NCI-H69 (cell line): ENCODE measurements around the gene STUM.
"Not testable (repeated sequence)": the region's sequence is repeated elsewhere in the genome, so short reads cannot be mapped to it uniquely, and the experiment has no call there.

Experiments
- DNase-seq: peaks from one replicate; lab custom pipeline; 2025; lab: John Stamatoyannopoulos, UW

STUM gene

DNA sequence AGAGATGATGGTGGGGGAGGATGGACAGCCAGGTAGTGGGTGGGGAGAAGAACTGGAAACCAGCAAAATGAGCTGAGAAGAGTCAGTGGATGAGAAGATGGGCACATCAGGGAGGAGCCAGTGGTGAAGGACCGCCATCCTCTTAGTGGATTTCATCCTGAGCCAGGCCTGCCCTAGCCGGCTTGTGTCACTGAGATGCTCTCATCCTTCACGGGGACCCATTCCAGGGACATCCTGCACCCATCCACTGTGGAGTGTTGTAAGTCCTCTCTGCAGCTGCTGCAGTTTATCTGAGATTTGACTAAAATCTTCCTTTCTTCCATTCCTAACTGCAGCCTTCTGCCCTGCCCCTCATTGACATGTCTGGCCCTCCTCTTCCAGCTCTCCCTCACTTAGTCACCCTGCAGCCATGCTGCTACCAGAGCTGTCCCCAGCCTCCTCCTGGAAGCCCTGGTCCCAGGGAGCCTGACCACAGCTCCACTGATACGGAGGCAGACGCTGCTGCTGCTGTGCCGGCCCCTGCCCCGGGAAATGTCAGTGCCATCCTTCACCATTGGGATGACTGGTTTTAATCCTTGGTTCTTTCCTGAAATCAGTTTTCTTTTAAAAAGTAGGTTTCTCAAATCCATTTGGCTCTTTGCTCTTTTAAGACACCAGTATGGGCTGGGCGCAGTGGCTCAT is 33.2 kb downstream of the STUM start:
- no peak for DNase-seq

DNA sequence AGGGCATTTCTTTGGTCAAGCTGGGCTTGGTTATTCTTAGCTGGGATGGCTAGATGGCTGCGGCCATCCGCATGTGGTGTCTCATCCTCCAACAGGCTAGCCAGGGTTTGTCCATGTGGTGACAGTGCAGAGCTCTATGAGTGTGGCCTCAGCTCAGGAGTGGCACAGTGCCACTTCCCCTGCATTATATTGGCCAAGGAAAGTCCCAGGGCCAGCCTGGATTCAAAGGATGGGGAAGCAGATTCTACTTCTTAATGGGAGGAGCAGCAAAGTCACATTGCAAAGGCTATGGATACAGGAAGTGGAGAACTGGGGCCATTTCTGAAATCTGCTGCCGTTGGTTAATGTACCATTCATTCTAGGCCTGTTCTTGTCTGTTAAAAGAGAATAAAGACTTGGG is 34.4 kb downstream of the STUM start:
- no peak for DNase-seq

DNA sequence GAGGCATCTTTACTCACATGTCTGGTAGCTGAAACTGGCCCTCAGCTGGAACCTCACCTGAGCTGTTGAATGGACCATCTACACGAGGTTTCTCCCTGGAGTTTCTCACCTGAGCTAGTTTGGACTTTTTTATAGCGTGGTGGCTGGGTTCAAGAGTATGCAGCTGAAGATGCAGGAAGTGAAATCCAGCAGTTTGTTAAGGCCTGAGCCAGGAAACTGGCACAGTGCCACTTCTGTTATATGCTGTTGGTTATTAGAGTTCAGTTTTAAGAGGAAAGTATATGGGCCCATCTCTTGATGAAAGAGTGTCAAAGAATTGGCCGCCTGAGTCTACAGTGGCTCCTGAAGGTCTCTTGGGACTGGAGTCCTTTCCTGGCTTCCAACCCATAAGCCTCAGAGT is 35.6 kb downstream of the STUM start:
- DNase-seq: peak; percentile 30

DNA sequence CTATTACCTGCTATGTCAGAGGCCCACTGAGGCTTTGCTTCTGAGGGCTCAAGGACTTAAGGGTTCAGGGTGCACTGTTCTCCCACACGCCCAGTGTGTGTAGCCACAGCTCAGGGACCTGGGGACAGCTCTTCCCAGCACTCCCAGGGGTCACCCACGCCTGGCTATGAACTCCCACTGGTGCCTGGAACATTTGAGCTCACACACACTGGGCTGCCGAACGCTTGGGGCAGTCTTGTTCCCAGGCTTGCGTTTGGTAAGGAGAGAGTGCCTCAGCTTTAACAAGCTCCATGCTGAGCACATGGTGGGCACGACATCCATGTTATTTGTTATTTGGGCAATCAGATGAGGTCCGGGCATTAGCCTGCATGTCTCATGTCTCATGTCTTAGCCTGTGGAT is 37.6 kb downstream of the STUM start:
- DNase-seq: no peak

DNA sequence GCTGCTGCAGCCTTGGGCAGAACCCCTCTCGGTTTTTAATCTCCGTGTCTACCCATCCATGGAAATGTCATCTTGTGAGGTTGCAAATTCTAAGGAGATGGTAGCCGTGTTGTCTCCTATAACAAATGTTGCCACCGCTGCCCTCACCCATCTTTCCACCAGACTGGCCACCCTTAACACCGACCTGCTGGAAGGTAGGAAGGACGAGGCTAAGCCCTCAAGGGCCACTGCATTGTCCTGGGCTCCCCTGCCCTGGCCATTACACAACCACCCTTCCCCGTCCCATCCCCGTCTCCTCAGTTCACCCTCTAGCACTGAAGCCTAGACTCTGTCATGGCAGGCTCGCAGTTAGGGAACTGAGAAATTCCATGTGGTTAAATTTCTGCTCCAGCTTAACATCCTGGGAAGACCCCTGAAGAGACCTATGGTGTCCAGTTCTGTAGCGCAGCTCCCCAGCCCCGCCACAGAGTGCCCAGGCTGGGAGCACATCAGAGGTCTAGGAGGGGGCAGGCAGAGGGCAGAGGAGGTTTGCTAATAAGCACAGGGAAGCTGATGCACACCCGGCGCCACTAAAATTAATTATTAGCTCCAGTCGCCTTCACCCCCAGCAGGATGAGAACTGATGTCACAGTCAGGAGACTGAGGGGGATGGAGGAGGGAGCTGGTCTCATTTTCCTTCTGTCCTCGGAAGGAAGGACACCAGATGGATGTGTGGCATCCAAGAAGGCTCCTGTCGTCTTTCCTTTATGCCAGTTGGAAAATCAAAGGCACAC is 38.3 kb downstream of the STUM start:
- DNase-seq: no peak

DNA sequence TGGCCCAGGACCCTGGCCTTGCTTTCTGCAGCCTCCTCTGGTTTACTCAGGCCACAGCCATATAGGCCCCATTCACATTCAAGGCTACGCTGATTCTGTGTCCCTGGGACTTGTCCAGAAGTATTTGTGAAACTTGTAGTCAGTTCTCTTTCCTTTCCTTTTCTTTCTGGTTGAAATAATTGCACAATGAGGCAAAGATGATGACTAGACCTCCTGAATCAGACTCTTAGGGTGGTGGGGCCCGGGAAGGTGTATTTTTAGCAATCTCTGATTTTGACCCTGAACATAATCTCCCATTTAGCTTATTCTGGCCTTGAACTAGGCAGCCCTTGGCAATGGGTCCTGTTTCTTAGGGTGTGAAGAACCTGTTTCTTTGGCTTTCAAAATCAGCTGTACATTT is 39.9 kb downstream of the STUM start:
- no peak for DNase-seq

DNA sequence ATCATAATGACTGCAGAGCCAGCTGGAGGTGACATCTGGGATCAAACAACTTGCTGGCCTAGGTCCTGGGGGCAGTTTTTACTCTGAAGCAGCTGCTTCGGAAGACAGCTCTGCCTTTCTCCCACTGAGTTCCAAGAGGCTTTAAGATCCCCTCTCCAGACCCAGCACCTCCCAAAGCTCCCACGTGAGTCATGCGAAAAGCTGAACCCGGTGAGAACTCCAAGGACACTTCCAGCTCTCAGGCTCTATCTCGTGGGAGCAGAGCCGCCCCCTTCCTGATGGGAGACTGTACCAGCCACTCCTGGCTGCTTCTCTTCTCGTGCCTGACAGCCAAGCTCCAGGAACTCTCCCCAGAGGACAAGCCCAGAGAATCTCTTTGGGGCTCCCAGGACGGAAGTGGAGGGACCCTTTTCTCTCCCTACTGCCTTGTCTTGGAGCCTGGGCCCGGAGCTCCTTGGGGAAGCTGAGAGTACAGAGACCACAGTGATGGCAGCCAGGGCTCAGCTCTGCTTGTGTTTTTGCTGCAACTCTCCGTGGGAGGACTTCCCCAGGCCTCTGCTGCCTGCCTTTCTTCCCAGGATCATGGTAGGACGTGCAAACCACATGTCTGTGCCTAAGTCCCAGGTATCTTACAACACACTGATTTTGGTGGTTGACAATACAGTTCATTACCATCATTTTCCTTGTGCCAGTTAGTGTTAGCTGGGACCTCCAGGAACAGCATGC is 40.6 kb downstream of the STUM start:
- no peak for DNase-seq

DNA sequence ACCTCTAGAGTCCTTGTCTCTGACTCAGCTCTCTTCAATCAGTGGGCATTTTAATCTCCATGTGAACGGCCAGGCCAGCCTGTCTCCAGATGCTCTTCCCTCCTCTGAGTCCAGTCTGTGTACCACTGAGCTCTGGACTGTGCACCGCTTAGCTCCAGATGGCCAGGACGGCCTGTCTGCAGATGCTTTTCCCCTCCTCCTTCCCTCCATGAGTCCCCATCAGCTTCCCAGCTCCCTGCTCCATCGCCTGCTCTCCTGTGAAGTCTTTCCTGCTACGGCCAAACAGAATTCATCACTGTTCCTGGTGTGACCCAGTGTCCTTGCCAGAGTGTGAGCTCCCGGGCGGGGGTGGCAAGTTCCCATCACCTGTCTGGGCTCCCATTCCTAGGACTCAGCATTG is 42.0 kb downstream of the STUM start:
- DNase-seq: no peak

DNA sequence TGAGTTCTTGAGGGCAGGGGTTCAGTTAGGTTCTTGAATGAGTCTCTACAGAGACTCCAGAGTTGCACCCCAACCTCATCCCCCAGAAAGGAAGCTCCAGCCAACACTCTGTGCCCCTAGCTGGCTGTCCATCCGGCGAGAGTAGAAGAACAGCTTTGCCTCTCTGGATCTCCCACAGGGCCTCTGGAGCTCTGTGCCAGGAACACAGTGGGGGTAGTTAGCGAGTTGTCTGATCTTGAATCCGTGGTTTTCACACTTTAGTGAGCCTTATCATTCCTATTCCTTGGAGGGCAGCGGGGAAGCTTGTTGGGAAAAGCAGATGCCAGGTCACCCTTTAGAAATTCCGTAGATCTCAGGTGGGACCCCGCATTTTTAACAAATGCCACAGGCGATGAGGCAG is 45.0 kb downstream of the STUM start:
- no peak for DNase-seq

DNA sequence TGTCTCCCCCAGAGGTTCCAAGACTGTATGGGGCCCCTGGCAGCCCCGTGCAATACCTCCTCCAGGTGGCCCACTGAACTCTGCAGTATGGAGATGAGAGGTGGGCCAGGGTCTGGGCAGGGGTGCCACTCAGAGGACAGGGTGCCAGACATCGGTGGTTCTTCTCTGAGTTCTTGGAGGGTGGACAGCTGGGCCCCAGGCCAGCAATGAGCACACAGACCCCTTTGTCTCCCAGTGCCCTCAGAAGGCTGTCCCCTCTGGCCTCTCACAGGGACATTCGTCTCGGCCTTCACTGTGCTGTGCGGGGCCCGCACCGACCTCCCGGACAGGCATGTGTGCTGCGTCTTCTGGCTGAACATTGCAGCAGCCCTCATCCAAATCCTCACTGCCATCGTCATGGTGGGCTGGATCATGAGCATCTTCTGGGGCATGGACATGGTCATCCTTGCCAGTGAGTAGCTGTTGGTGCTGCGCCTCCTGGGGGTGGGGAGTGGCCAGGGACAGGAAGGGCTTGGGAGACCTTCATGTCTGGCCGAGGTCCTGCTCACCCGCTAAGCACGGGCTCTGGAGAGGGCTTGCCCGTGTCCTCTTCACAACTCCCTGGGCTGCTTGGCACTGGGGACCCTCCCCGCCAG is 48.1 kb downstream of the STUM start:
- DNase-seq: no peak

DNA sequence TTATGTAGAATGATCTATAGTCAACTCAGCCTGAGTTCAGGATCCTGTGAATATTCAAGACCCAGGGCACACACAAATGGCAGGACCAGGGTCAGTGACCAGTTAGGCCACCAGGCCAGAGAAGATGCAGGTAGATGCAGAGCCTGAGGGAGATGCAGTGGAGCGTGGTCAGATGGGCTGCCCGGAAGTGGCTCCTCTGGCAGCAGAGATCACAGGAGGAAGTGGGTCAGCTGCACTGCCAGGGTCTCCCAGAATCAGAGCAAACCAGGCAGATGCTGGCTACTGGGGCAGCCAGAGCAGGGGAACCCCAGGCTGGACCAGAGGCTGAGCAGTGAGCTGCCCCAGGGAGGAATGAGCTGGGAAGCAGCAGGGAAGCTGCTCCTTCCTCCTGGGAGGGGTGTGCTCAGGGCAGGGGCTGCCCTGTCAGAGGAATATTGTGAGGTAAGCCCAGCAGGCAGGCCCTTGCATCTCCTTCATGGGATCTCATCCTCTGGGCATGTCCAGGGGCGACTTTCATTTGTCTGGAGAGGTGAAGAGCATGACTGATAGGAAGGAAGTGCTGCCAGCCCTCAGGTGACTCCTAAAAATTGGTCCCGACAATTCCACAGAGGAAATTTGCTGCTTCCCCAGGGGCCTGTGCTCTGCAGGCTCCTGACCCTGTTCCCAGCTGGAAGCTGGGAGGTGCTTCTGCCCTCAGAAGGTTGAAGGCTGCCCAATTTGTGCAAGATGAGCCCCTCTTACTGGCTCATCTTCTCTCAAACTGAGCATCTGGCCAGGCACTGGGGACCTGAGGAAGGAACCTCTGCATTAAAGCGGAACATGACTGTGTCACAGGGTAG is 49.3 kb downstream of the STUM start:
- no peak for DNase-seq

DNA sequence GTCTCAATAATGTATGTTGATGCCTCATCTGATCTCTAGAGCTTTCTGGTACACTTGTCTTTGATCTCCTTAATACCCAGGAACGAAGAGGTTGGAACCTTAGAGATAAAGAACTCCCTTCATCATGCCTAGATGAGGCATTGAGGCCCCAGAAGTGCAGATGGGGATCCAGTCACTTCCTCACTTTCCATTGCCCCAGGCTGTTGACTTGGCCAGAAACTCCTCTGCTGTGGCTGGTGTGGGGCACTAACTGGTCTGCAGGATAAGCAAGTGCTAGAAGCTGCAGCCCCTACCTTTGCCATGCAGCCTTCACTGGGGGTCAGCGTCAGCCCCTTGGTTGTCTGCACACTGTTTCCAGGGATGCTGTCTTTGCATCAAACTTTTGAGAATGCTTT is 49.9 kb downstream of the STUM start:
- DNase-seq: no peak

DNA sequence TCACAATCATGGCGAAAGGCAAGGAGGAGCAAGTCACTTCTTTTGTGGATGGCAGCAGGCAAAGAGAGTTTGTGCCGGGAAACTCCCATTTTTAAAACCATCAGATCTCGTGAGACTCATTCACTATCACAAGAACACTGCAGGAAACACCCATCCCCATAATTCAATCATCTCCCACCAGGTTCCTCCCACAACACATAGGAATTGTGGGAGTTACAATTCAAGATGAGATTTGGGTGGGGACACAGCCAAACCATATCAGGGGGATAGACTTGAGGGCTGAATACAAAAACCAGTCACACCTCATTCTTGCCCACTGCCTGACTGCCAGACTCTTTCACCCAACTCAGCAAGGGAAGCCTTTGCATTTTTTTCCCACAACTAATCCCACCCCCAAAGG is 50.4 kb downstream of the STUM start:
- not testable (repeated sequence) for DNase-seq

DNA sequence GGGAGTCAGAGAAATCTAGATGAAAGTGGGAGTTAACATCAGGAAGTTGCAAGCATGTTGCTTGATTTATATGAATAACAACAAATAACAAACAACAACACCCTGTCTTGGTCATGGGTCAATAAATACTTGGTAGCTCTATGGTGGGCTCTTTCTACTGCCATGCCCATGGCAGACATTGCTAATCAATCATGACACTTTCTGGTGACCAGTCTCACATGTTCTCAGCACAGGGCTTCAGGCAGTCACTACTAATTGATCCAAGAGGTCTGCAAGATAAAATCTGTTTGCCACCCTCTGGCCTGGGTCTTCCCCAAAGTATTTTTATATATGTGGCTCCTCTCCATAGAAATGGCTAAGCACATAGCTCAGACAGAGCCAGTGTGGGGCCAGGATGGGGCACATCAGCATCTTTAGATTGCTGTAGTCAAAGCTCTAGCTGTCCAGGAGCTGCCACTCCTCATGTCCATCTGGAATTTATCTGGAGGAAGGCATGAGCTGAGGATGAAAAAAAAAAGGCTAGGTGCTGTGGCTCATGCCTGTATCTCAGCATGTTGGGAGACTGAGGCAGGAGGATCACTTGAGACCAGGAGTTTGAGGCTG is 51.2 kb downstream of the STUM start:
- no peak for DNase-seq

DNA sequence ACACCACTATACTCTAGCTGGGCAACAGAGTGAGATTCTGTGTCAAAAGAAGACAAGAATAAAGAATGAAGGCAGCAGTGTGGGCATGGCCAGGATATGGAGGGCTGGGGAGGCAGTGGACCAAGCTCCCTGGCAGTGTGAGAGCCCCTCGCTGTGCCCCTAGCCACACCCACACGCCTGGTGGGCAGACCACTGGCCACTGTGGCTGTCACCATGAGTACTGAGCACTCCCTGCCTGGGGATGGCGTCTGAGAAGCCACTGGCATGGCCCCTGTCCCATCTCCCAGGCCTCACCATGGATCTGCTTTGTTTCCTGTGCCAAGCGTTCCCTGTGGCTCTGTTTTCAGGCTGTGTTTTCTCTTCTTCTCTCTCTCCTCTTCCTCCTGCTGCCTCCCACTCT is 51.7 kb downstream of the STUM start:
- no peak for DNase-seq

DNA sequence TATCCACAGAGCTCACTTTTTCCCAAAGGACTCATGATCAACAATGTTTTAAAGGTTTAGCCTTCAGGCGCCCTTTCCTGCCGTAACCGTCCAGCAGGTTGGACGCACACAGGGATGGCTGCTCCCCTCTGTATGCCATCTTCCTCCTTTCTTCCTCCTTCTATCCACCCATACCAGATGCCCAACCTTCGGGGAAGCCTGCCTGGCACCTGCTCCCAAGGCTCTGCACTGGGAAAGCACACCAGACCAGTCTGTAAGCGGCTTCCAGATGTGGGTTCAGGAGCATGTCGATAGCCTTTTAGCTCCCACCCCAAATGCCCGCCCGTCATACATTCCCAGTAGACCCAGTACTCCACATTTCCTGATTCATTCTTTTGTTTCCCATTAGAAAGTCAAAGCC is 52.9 kb downstream of the STUM start:
- no peak for DNase-seq

DNA sequence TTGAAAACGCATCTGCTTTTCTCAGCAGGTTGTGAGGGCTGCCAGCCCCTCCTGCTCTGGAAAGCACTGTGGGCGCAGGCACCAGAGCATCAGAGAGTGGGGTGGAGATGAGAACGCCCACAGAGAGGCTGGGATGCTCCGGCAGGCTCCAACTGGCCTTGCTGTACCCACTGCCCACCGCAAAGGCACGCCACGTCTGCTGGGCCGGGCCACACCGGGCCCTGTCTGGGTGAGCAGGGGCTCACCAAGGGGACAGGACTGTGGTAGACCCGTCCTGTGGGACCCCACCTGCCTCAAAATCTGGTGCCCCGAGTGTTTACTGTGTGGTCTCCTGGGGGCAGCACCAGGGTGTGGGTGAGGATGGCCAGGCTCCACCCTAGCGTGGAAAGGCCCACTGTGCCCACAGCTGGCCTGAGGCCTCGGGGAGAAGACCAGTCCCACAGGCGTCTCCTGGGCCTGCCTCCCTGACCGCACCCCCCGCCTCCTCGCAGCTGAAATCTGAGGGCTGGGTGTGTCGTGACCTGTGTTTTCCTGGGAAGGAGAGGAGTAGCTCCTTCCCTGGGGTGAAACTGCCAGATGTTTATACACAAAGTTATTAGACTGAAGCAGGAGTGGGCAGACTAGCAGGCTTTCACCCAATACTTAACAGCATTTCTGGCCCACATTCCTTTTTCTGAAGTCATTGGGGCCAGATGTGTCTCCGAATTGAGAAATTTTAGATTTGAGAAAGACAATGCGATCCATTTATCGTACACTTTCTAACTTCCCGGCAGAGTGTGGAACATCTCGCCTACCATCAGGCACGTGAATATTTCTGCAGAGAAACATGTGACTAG is 53.8 kb downstream of the STUM start:
- no peak for DNase-seq

DNA sequence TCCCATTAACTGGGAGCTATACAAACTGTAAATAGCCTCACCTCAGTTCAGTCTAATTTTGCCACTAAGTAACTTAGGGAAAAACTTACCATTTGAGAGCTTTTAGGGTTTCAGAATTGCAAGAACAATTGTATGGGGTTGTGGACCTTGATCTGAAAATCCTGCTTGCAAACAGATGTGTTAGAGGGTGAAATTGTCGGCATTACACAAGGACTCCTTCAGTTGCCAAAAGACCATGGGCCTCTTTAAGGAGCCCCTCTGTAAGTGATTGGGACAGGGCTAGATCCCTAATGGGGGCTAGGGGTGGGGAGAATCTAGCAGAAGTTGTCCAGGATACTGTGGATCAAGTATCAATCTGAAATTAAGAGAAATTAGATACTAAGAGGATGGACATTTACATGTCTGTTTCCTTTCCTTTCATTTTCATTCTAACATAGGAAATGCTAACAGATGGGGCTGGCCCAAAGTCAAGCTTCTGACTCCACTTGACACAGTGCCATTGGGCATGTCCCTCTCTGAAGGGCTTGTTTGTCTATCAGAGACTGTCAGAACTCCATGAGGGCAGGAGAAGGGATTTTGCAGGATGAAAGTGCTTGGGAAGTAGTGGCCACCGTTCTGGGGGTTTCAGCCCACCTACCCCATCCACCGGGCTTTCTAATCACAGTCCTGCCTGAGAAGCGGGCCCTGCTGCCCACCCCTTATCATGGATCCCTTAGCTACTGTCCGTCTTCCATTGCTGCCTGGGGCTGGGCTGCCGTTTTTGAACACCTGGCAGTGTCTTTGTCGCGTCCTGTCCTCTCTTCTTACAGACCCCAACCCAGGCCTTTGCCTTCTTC is 54.7 kb downstream of the STUM start:
- DNase-seq: peak; percentile 67

DNA sequence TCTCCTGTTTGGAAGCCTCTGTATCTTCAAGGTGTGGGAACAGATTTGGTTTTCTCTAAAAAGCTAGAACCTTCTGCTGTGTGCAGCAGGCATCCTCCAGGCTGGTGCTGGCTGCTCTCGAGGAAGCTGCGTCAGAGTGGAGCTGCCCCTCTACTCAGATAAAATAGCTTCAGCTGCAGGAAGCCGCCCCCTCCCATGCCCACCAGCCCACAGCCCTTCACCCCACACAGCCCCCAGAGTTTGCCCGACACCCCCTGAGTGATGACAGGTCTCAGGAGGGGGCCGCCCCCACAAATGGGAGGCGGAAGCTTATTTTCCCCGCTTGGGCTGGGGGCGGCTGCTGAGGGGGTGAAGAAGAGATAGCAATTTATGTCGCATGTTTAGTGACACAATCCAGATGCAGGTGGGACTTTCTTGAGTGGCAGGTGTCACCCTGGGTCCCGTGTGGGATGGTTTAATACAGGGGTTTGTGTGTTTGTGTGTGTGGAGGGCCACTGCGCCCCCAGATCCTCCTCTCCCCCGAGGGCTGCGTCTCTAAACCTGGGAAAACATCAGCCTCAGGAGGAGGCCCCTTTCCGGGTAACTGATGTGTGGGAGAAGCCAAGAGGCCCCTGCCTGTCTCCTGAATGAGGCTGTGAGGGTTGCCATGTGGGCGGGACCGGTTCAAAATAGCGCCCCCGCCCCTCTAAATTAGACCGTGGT is 55.4 kb downstream of the STUM start:
- DNase-seq: no peak
